NCI-H2081 (cell line): ENCODE measurements around the gene IFNA13.
"Not testable (repeated sequence)": the region's sequence is repeated elsewhere in the genome, so short reads cannot be mapped to it uniquely, and the experiment has no call there.

Experiments
- DNase-seq, 2 experiments: peaks; one replicate each; lab custom pipeline; 2025; lab: John Stamatoyannopoulos, UW

IFNA13 gene

DNA sequence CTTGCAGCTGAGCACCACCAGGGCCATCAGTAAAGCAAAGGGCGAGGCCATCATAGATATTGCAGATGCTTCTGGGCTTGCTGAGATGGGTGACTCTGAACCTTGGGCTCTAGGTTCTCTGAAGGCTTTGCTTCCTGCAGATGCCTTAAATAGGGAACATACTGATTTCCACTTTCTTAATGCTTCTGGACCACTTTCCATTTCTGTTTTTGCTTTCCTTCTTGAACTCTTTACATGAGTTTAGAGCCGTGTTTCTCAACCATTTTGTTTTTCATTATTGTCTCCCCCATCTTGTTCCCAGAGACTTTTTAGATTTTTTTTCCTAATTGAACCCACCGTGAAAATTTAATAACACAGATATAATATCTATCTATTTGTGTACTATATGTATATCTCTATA, at the start of gene IFNA13:
Gene IFNA13, minus strand, starts transcription at position 101 of the 400 bp plus-strand sequence. Its CDS starts 47 bp downstream, at position 54.
- DNase-seq, result no peak

GRCh38 chr9:21415493-21416267, 47.8 kb upstream of the IFNA13 start:
- no peak for DNase-seq

DNA sequence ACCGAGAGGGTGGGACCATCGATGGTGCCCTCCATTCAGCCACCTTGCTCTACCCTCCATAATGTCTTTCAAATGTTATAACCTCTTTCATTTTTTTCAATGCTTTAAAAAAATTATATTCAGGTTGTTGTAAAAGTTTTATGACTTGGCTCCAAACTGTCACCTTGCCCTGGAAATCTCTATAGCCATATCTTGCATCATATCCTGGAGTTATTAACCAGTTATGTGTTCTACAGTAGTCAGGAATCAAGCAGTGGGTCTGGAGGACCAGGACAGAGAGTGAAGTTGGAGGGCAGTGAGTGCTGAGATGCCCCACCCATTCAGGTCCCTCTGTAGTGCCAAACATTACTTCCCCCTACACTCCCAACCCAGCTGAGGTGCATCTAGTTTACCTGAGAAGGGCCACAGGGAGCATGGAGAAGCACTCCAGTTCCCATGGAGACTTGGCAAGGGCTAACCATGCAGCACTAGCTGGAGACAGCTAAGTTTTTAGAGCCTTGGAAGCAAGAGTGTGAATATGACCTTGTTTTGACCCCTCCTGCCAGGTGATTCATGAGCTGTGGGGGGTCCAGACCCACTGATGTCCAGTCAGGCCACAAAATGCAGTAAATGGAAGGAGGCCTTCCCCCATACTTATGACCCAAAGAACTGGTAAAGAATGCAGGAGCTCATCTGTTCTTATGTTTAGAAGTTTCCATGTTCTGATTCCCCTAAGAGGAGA, 46.5 kb upstream of the IFNA13 start:
- DNase-seq, result no peak

GRCh38 chr9:21413624-21414023, 45.8 kb upstream of the IFNA13 start:
- no peak for DNase-seq

- DNase-seq, result no peak
Measured at GRCh38 chr9:21413151-21413550, 45.3 kb upstream of the IFNA13 start.

DNA sequence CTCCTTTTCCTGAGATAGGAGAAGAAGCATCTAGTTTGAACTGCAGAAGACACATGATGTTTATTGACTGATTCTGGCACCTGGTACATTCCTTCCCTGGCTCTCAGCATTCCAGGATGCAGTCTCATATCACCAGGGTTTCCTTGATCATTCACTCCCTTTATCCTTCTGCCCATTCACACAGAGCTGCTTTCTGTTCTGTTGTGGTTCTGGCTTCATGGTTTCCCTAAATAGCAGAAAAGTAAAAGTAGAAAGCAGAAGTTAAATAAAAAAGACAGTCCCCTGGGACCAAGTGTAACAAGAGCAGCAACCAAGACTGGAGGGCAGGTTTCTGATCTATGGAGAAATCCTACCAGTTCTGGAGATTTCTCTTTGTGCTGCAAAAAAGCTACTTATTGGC, 44.2 kb upstream of the IFNA13 start:
- no peak for DNase-seq

DNA sequence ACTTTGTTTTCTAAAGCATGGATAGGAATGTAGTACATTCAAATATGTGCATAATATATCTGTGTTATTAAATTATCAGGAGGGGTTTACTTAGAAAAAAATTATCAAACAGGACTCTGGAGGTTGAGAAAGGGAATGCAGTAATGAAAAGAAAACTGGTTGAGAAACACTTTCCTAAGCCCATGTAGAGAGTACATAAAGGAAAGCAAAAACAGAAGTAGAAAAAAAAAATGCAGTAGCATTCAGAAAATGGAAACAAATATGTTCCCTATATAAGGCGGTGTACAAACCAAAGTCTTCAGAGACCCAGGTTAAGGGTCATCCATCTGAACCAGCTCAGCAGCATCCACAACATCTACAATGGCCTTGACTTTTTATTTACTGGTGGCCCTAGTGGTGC, 41.0 kb upstream of the IFNA13 start, which contains the start of gene IFNA8:
Gene IFNA8, plus strand, starts transcription at position 301 of the 400 bp plus-strand sequence. Its CDS starts 60 bp downstream, at position 361.
- DNase-seq, result no peak

- no peak for DNase-seq
Measured at GRCh38 chr9:21404146-21404545, 36.3 kb upstream of the IFNA13 start.

- DNase-seq, result peak in 1 of 2 experiments; percentile 23
Measured at GRCh38 chr9:21402386-21403251, 34.8 kb upstream of the IFNA13 start.

DNA sequence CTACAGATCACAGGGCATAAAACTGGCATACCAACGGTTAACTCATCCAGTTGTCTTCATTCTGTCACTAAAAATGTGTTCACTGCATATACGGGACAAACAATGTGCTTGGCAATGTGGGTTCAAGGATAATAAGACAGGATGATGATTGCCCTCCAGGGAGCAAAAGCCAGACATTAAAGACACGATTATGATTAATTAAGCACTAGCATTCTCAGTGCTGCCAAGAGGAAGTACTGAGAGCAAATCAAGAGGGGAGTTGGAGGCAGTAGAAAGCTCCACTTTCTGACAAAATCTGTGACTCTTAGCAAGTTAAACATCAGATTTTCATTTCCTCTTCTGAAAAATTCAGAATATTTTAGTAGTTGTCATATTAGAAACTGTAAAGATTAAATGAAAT, 32.1 kb upstream of the IFNA13 start:
- peak in 1 of 2 experiments; percentile 31 for DNase-seq

GRCh38 chr9:21398955-21399489, 31.2 kb upstream of the IFNA13 start:
- no peak for DNase-seq

GRCh38 chr9:21395778-21396717, 28.2 kb upstream of the IFNA13 start:
- DNase-seq, result peak; percentile 41 to 64

DNA sequence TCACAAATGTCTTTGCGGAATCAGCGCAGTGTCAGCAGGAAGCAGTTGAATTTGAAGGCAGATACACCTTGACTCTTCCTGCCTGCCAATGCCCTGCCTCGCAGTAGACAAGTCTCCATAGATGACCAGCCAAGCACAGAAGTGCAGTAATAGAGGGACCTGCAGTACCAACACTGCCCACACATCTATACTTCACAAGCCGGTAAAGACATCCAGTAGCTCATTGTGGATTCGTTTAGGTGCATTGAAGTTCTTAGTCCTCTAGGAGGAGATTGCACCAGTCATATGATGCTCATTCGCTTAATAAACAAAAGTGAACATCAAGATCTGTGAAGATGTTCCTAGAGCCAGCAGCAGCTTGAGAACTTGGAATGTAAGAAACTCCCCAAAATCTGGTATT, 24.4 kb upstream of the IFNA13 start:
- peak in 1 of 2 experiments; percentile 5 for DNase-seq

DNA sequence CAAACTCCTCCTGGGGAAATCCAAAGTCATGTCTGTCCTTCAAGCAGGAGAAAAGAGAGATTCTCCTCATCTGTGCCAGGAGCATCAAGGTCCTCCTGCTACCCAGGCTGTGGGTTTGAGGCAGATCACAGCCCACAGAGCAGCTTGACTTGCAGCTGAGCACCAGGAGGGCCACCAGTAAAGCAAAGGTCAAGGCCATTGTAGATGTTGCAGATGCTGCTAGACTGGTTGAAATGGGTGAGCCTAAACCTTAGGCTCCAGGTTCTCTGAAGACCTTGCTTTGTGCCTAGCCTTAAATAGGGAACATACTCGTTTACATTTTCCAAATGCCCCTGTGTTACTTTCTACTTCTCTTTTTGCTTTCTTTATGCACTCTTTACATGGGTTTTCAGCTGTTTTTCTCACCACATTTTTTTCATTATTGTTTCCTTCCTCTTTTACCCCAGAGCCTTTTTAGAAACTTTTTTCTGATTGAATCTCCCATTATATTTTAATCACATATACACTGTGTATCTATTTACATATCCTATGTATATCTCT, 17.3 kb upstream of the IFNA13 start, which contains the start of gene IFNA2:
Gene IFNA2, minus strand, starts transcription at position 268 of the 540 bp plus-strand sequence. Its CDS starts 69 bp downstream, at position 199.
- DNase-seq, result no peak

- no peak for DNase-seq
Measured at GRCh38 chr9:21383627-21384026, 15.8 kb upstream of the IFNA13 start.

DNA sequence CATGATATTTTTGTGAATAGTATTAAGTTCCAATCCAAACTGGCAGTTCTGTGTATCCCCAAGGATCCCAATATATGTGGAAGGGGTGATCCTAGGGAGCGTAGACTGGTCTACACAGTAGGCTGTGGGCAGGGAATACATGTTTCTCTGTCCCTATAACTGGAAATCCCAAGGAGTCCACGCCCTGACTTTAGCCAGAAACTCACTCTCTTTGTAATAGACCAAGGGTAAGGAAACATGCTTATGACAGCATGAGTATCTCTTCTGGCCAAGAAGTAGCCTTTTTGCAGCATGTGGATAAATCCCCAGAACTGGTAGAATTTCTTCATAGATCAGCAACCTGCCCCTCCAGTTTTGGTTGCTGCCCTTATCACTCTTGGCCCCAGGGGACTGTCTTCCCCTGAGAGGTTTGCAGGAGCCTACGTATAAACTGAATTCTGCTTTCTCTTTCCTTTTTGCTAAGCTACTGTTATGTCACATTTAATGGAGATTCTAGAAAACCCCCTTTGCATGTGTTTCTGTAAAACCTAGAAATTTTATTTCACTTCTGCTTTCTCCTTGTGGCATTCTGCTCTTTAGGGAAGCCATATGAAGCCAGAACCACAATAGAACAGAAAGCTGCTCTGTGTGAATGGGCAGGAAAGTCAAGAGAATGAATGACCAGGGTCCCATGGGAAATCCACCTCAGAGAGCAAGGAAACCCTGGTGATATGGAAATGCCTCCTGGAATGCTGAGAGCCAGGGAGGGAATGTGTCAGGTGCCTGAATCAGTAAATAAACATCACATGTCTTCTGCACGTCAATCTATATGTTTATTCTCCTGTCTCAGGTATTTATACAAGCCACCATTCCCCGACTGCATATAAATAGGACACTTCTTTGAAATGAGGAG, 13.8 kb upstream of the IFNA13 start:
- DNase-seq, result no peak

DNA sequence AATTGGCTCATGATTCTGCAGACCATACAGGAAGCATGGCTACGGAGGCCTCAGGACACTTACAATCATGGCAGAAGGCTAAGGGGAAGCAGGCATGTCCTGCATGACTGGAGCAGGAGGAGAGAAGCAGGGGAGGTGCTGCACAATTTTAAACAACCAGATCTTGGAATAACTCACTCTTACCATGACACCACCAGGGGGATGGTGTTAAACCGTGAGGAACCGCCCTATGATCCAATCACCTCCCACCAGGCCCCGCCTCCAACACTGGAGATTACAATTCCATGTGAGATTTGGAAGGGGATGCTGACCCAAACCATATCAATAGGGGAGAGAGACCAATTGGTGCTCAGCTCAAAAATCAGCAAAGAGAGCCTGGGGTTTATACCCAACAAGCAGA, 3.6 kb upstream of the IFNA13 start:
- DNase-seq, result not testable (repeated sequence)

GRCh38 chr9:21367169-21367568, 688 bp downstream of the IFNA13 start:
- DNase-seq, result not testable (repeated sequence)

- no peak for DNase-seq
Measured at GRCh38 chr9:21362287-21362686, 5.6 kb downstream of the IFNA13 start.
